HepG2 (cell line): ENCODE data around the gene KRTAP12-1. TPM values are rescaled to one million over a fixed set of nuclear protein-coding genes. Genes with fewer than 3 reads are reported as not detected.

ENCODE experiments used
- NFYB ChIP-seq: sonication (generic); formaldehyde crosslinking; IDR thresholded peaks from 2 replicates; pipeline ENCODE4 v1.4.0; 2020; ENCODE audit warnings: missing genetic modification reagents
- ZNF20 ChIP-seq: sonication (generic); formaldehyde crosslinking; IDR thresholded peaks from 2 replicates; pipeline ENCODE4 v1.4.0; 2020; ENCODE audit warnings: mild to moderate bottlenecking, moderate library complexity, missing genetic modification reagents
- ZNF670 ChIP-seq: sonication (generic); formaldehyde crosslinking; IDR thresholded peaks from 2 replicates; pipeline ENCODE4 v1.8.0; 2022; ENCODE audit warnings: mild to moderate bottlenecking, missing genetic modification reagents, borderline replicate concordance
- ZSCAN30 ChIP-seq: sonication (generic); formaldehyde crosslinking; IDR thresholded peaks from 2 replicates; pipeline ENCODE4 v1.5.0; 2020; ENCODE audit warnings: mild to moderate bottlenecking, missing genetic modification reagents
- polyA plus RNA-seq, 8 experiments: library from polyadenylated mRNA; depleted of rRNA in 3 of 8; stranded (reverse) in 7 of 8; unstranded in 1 of 8; fragments of >200 nt; fragmentation: Illumina TruSeq in 4 of 8; extraction: Trizol in 4 of 8; gene quantifications; 2 replicates each; pipeline versions ENCODE4 v1.2.1 to v1.2.3, GENCODE V29; 2011 to 2016; ENCODE audit warnings: low read depth in 4 of 8, missing spikeins in 1 of 8, mixed read lengths in 1 of 8; ENCODE audit not compliant: insufficient read depth in 1 of 8
- total RNA-seq, 5 experiments: library from RNA; depleted of rRNA; stranded (reverse); fragments of >200 nt; fragmentation: Illumina TruSeq; extraction: Trizol; gene quantifications; 2 replicates each; pipeline ENCODE4 v1.2.3, GENCODE V29; 2016; ENCODE audit warnings: low read depth in 1 of 5
- TF ChIP-seq, protein P1 (sequence below): sonication (generic); formaldehyde crosslinking; IDR thresholded peaks from 2 replicates; pipeline ENCODE4 v1.5.1; 2020; ENCODE audit warnings: mild to moderate bottlenecking, missing genetic modification reagents, moderate library complexity
- TF ChIP-seq, protein P2 (sequence below): sonication (generic); formaldehyde crosslinking; IDR thresholded peaks from 2 replicates; pipeline ENCODE4 v1.5.1; 2020; ENCODE audit warnings: mild to moderate bottlenecking, missing genetic modification reagents, moderate library complexity
- TF ChIP-seq, protein P3 (sequence below): sonication (generic); formaldehyde crosslinking; conservative IDR thresholded peaks from 2 replicates; pipeline ENCODE4 v1.8.0; 2022; ENCODE audit warnings: low read depth, missing genetic modification reagents

Gene KRTAP12-1
- total and polyA plus RNA-seq, 2 of the 13 experiments (the other 11 are each of a cell fraction or from before 2014, with no cell fraction given) = not detected

DNA sequence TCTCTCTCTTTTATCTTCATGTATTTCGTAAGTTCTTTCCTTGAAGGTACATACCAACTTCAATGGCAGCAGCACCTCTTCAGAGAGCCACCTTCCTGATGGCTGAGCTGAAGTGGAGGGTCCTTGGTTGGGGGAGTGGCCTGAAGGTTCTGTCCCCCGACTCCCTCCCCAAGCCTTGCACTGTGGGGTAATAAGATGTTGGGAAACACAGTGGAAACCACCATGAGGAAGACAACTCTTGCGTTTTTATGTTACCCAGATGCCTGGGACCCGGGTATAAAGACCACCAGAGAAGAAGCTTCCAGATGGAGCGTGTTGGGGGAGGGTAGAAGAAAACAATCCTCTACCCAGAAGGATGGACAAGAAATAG is 23.4 kb downstream of the KRTAP12-1 start (continued):
- TF ChIP-seq, protein P1, sequence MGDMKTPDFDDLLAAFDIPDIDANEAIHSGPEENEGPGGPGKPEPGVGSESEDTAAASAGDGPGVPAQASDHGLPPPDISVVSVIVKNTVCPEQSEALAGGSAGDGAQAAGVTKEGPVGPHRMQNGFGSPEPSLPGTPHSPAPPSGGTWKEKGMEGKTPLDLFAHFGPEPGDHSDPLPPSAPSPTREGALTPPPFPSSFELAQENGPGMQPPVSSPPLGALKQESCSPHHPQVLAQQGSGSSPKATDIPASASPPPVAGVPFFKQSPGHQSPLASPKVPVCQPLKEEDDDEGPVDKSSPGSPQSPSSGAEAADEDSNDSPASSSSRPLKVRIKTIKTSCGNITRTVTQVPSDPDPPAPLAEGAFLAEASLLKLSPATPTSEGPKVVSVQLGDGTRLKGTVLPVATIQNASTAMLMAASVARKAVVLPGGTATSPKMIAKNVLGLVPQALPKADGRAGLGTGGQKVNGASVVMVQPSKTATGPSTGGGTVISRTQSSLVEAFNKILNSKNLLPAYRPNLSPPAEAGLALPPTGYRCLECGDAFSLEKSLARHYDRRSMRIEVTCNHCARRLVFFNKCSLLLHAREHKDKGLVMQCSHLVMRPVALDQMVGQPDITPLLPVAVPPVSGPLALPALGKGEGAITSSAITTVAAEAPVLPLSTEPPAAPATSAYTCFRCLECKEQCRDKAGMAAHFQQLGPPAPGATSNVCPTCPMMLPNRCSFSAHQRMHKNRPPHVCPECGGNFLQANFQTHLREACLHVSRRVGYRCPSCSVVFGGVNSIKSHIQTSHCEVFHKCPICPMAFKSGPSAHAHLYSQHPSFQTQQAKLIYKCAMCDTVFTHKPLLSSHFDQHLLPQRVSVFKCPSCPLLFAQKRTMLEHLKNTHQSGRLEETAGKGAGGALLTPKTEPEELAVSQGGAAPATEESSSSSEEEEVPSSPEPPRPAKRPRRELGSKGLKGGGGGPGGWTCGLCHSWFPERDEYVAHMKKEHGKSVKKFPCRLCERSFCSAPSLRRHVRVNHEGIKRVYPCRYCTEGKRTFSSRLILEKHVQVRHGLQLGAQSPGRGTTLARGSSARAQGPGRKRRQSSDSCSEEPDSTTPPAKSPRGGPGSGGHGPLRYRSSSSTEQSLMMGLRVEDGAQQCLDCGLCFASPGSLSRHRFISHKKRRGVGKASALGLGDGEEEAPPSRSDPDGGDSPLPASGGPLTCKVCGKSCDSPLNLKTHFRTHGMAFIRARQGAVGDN (CRISPR knock-in tag) = no peak
- TF ChIP-seq ZNF670 (no peak), ZNF20 (CRISPR knock-in tag) (no peak), ZSCAN30 (CRISPR knock-in tag) (no peak), NFYB (no peak)
- TF ChIP-seq, protein P2, sequence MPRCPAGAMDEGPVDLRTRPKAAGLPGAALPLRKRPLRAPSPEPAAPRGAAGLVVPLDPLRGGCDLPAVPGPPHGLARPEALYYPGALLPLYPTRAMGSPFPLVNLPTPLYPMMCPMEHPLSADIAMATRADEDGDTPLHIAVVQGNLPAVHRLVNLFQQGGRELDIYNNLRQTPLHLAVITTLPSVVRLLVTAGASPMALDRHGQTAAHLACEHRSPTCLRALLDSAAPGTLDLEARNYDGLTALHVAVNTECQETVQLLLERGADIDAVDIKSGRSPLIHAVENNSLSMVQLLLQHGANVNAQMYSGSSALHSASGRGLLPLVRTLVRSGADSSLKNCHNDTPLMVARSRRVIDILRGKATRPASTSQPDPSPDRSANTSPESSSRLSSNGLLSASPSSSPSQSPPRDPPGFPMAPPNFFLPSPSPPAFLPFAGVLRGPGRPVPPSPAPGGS (CRISPR knock-in tag) = no peak
- TF ChIP-seq, protein P3, sequence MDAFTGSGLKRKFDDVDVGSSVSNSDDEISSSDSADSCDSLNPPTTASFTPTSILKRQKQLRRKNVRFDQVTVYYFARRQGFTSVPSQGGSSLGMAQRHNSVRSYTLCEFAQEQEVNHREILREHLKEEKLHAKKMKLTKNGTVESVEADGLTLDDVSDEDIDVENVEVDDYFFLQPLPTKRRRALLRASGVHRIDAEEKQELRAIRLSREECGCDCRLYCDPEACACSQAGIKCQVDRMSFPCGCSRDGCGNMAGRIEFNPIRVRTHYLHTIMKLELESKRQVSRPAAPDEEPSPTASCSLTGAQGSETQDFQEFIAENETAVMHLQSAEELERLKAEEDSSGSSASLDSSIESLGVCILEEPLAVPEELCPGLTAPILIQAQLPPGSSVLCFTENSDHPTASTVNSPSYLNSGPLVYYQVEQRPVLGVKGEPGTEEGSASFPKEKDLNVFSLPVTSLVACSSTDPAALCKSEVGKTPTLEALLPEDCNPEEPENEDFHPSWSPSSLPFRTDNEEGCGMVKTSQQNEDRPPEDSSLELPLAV (CRISPR knock-in tag) = no peak
